A549 (cell line): Measurements from ENCODE around the gene TCEA2.
A peak's percentile ranks its signal among the peaks of the same experiment; 100 is the strongest.

Experiments
- CTCF ChIP-seq: fragments of >200 bp; sonication (Bioruptor Twin); formaldehyde crosslinking; IDR thresholded peaks from 3 replicates; pipeline ENCODE4 v1.5.1; 2016
- EP300 ChIP-seq, 2 experiments: fragments of >200 bp; sonication (Bioruptor Twin); formaldehyde crosslinking; IDR thresholded peaks; 2 replicates in 1 of 2; 3 replicates in 1 of 2; pipeline ENCODE4 v1.6.1; 2016 to 2017
- KDM1A ChIP-seq: fragments of 200-600 bp; sonication (generic); IDR thresholded peaks from 2 replicates; pipeline ENCODE4 v1.6.1; 2016; ENCODE audit warnings: low read depth, mild to moderate bottlenecking
- KDM5A ChIP-seq: fragments of 200-600 bp; sonication (generic); IDR thresholded peaks from 2 replicates; pipeline ENCODE4 v1.6.1; 2016; ENCODE audit warnings: antibody characterized with exemption, mild to moderate bottlenecking
- MYC ChIP-seq: IDR thresholded peaks from 2 replicates; pipeline ENCODE4 v1.6.1; 2012; ENCODE audit warnings: mild to moderate bottlenecking, inconsistent platforms, low read length, improper control_type of control experiment, borderline replicate concordance
- NR3C1 ChIP-seq: fragments of >200 bp; sonication (Bioruptor Twin); formaldehyde crosslinking; IDR thresholded peaks from 3 replicates; pipeline ENCODE4 v1.6.1; 2017
- POLR2A ChIP-seq: IDR thresholded peaks from 2 replicates; pipeline ENCODE4 v1.6.1; 2012; ENCODE audit warnings: mild to moderate bottlenecking, low read length
- POLR2AphosphoS2 ChIP-seq: conservative IDR thresholded peaks from 2 replicates; pipeline ENCODE4 v1.6.1; 2012; ENCODE audit warnings: low read length, improper control_type of control experiment, inconsistent platforms
- RAD21 ChIP-seq, 2 experiments: fragments of >200 bp in 1 of 2; sonication (Bioruptor Twin) in 1 of 2; formaldehyde crosslinking in 1 of 2; IDR thresholded peaks in 1 of 2; conservative IDR thresholded peaks in 1 of 2; 2 replicates in 1 of 2; 3 replicates in 1 of 2; pipeline ENCODE4 v1.6.1; 2012 to 2018; ENCODE audit warnings: inconsistent platforms in 1 of 2
- SREBF2 ChIP-seq: fragments of 450-650 bp; IDR thresholded peaks from 2 replicates; pipeline ENCODE4 v1.6.1; 2014; ENCODE audit warnings: mild to moderate bottlenecking, moderate library complexity
- TFCP2L1 ChIP-seq: fragments of 250-450 bp; sonication (Bioruptor Pico); IDR thresholded peaks from 2 replicates; pipeline ENCODE4 v1.5.0; 2021; ENCODE audit warnings: mild to moderate bottlenecking
- USF2 ChIP-seq: fragments of 450-650 bp; IDR thresholded peaks from 2 replicates; pipeline ENCODE4 v1.6.1; 2014; ENCODE audit warnings: antibody characterized with exemption

GRCh38 chr20:64057628-64058498, 5.1 kb upstream of the TCEA2 start:
- no peak for TF ChIP-seq KDM5A
- no peak for TF ChIP-seq TFCP2L1 (CRISPR knock-in tag)
- TF ChIP-seq SREBF2: no peak
- no peak for TF ChIP-seq POLR2AphosphoS2
- TF ChIP-seq EP300 (IDR thresholded peaks at IDR 0.05): no peak
- TF ChIP-seq MYC: no peak
- TF ChIP-seq RAD21 (conservative IDR thresholded peaks at IDR 0.05 in 1 of 2, IDR thresholded peaks at IDR 0.05 in 1 of 2): peak; percentile 83 to 87
- peak; percentile 74 for TF ChIP-seq CTCF
- TF ChIP-seq POLR2A: no peak
- no peak for TF ChIP-seq USF2
- no peak for TF ChIP-seq KDM1A
- TF ChIP-seq NR3C1: no peak
